ENCODE data around the gene HDAC9. TPM values are rescaled to one million over a fixed set of nuclear protein-coding genes. Genes with fewer than 3 reads are reported as not detected.

The HDAC9 gene
- total RNA-seq, 6 donors from 2014 or later: 8.4 to 23.1 (median 10.4) TPM

GRCh38 chr7:18895456-18895855 lies 399.9 kb downstream of the HDAC9 start:
- Histone ChIP-seq H3K4me1 (no peaks in the 10 kb centered on the region), H3K27ac (no peak overlapping the region), H3K9me3 (no peaks in the 10 kb centered on the region), H3K4me3 (no peak overlapping the region), H3K36me3 (no peaks in the 10 kb centered on the region), H3K27me3 (no peaks in the 10 kb centered on the region)
- 67 to 68% methylated on average over 3 of the region's 3 CpGs for WGBS, 2 donors
- ATAC-seq (ENCODE audit: low FRiP score in 2 of 2) (no peak), DNase-seq (no peak)
- TF ChIP-seq, protein P1, sequence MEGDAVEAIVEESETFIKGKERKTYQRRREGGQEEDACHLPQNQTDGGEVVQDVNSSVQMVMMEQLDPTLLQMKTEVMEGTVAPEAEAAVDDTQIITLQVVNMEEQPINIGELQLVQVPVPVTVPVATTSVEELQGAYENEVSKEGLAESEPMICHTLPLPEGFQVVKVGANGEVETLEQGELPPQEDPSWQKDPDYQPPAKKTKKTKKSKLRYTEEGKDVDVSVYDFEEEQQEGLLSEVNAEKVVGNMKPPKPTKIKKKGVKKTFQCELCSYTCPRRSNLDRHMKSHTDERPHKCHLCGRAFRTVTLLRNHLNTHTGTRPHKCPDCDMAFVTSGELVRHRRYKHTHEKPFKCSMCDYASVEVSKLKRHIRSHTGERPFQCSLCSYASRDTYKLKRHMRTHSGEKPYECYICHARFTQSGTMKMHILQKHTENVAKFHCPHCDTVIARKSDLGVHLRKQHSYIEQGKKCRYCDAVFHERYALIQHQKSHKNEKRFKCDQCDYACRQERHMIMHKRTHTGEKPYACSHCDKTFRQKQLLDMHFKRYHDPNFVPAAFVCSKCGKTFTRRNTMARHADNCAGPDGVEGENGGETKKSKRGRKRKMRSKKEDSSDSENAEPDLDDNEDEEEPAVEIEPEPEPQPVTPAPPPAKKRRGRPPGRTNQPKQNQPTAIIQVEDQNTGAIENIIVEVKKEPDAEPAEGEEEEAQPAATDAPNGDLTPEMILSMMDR (IDR thresholded peaks at IDR 0.05): no peak
- TF ChIP-seq POLR2A (IDR thresholded peaks at IDR 0.05): no peak
- no peak for TF ChIP-seq EP300 (IDR thresholded peaks at IDR 0.05)
- TF ChIP-seq POLR2AphosphoS5 (IDR thresholded peaks at IDR 0.05): no peak

DNA sequence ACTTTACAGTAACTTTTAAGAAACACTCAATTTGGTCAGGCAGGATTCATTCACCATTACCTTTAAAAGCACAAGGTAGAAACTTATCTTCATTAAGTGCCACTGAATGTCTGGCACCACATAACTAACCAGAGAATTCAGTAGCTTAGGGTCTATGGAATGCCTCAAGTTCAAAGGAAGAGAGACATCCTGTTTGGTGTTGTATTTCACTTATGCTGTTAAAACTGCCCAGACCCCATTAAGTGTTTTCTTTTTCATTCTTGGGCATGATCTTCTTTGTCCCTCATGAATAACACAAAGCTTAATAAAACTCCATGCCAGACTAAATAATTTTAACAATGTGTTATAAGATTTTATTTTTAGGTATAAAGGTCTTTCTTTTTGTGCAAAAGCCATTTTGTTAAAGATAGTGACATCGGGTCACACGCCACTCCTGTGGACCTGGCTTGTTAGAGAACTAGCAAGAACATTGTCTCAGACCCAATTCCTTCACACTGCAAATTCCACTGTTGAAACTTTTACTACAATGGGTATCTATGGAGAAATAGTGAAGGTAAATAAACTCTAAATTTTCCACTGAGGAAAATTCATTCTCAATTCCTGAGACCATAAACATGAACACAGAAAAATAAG lies 400.9 kb downstream of the HDAC9 start:
- Histone ChIP-seq H3K9me3 (no peaks in the 10 kb centered on the region), H3K27me3 (no peaks in the 10 kb centered on the region), H3K36me3 (no peaks in the 10 kb centered on the region), H3K27ac (no peak overlapping the region), H3K4me1 (no peaks in the 10 kb centered on the region), H3K4me3 (no peak overlapping the region)
- ATAC-seq (ENCODE audit: low FRiP score in 2 of 2) (no peak), DNase-seq (no peak)
- TF ChIP-seq, protein P1 (IDR thresholded peaks at IDR 0.05): no peak
- TF ChIP-seq EP300 (IDR thresholded peaks at IDR 0.05) (no peak), POLR2AphosphoS5 (IDR thresholded peaks at IDR 0.05) (no peak), POLR2A (IDR thresholded peaks at IDR 0.05) (no peak)
- WGBS, 2 donors: 86 to 88% methylated on average over 2 of the region's 2 CpGs

GRCh38 chr7:18900236-18900635 lies 404.7 kb downstream of the HDAC9 start:
- ATAC-seq (ENCODE audit: low FRiP score in 2 of 2) (no peak), DNase-seq (no peak)
- H3K27me3 ChIP-seq: no peaks in the 10 kb centered on the region
- H3K4me1 ChIP-seq: no peaks in the 10 kb centered on the region
- 73 to 85% methylated on average over 3 of the region's 3 CpGs for WGBS, 2 donors
- H3K36me3 ChIP-seq: no peaks in the 10 kb centered on the region
- H3K27ac ChIP-seq: no peak overlapping the region
- no peak overlapping the region for H3K4me3 ChIP-seq
- H3K9me3 ChIP-seq: no peaks in the 10 kb centered on the region
- no peak for TF ChIP-seq POLR2A (IDR thresholded peaks at IDR 0.05)
- TF ChIP-seq POLR2AphosphoS5 (IDR thresholded peaks at IDR 0.05): no peak
- TF ChIP-seq, protein P1 (IDR thresholded peaks at IDR 0.05): no peak

GRCh38 chr7:18900803-18901202 lies 405.3 kb downstream of the HDAC9 start:
- H3K4me3 ChIP-seq: no peak overlapping the region
- DNase-seq (no peak), ATAC-seq (ENCODE audit: low FRiP score in 2 of 2) (no peak)
- H3K27ac ChIP-seq: no peak overlapping the region
- TF ChIP-seq POLR2A (IDR thresholded peaks at IDR 0.05) (no peak), EP300 (IDR thresholded peaks at IDR 0.05) (no peak), POLR2AphosphoS5 (IDR thresholded peaks at IDR 0.05) (no peak)
- TF ChIP-seq, protein P1 (IDR thresholded peaks at IDR 0.05): no peak
- 59 to 82% methylated on average over 1 of the region's 1 CpG for WGBS, 2 donors
- no peaks in the 10 kb centered on the region for H3K27me3 ChIP-seq
- no peaks in the 10 kb centered on the region for H3K4me1 ChIP-seq
- no peaks in the 10 kb centered on the region for H3K9me3 ChIP-seq
- H3K36me3 ChIP-seq: no peaks in the 10 kb centered on the region

DNA sequence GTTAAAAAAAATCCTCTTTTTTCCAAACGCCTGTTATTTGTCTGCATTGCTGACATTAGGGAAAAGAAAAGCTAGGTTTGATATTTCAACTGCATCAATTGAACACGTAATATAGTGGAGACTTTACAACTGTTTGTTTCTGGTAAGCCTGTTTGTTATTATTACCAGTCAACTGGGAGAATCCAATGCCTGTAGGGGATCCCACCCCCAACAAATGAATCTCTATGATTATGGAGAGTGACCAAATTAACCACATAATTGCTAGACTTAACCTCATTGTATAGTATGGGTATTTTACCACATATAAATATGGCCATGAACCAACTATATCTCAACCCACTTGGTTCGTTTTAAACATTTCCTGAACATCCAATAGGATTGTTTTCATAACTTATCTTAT lies 405.8 kb downstream of the HDAC9 start:
- no peak overlapping the region for H3K4me3 ChIP-seq
- H3K36me3 ChIP-seq: no peaks in the 10 kb centered on the region
- 66 to 75% methylated on average over 3 of the region's 3 CpGs for WGBS, 2 donors
- no peak for DNase-seq
- H3K27me3 ChIP-seq: no peaks in the 10 kb centered on the region
- ATAC-seq (ENCODE audit: low FRiP score in 2 of 2): no peak
- TF ChIP-seq, protein P1 (IDR thresholded peaks at IDR 0.05): no peak
- TF ChIP-seq EP300 (IDR thresholded peaks at IDR 0.05) (no peak), POLR2AphosphoS5 (IDR thresholded peaks at IDR 0.05) (no peak), POLR2A (IDR thresholded peaks at IDR 0.05) (no peak)
- H3K9me3 ChIP-seq: no peaks in the 10 kb centered on the region
- H3K27ac ChIP-seq: no peak overlapping the region
- no peaks in the 10 kb centered on the region for H3K4me1 ChIP-seq
